ENCODE results near the gene RAB11FIP4. TPM values are rescaled to one million over a fixed set of nuclear protein-coding genes. Genes with fewer than 3 reads are reported as not detected.

RAB11FIP4 gene
- total and polyA plus RNA-seq, 4 donors: 5.2 to 19.1 (median 12.8) TPM

- WGBS, 2 donors: 51 to 66% methylated on average over 6 of the region's 6 CpGs
- no peaks in the 10 kb centered on the region for H3K36me3 ChIP-seq (ENCODE audit: control insufficient read depth in 4 of 4, insufficient read depth in 4 of 4, low read length in 4 of 4)
Measured at GRCh38 chr17:31418773-31419350, 27.4 kb downstream of the RAB11FIP4 start.

DNA sequence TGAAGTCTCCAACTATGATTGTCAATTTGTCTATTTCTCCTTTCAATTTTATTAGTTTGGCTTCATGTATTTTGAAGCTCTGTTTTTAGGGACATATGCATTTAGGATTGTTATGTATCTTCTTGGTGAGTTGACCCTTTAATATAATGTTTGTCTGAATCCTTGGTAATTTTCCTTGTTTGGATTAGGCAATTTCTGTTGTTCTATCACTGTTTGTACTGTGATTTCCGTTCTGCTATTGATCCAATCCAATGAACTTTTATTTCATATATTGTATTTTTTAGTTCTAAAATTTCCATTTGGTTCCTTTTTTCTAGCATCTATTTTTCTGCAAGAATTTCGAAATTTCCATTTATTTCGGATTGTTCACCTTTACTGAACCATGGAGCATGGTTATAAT is 31.0 kb downstream of the RAB11FIP4 start:
- H3K9me3 ChIP-seq (ENCODE audit: control insufficient read depth in 4 of 4, insufficient read depth in 3 of 4, low read length in 3 of 4): peaks cover 0 to 3% (median 0%) of the 10 kb centered on the region in 4 donors
- ATAC-seq (ENCODE audit: insufficient read depth, low FRiP score) (no peak), DNase-seq (no peak)
- no peaks in the 10 kb centered on the region for H3K36me3 ChIP-seq (ENCODE audit: control insufficient read depth in 4 of 4, insufficient read depth in 4 of 4, low read length in 4 of 4)
- peaks cover 0 to 2% (median 0%) of the 10 kb centered on the region in 3 donors for H3K27me3 ChIP-seq (ENCODE audit: control insufficient read depth in 3 of 3, insufficient read depth in 3 of 3, low read length in 2 of 3)
- no peak overlapping the region for H3K4me3 ChIP-seq
- H3K27ac ChIP-seq (ENCODE audit: low read depth in 1 of 2, low read length in 1 of 2): no peak overlapping the region
- no peak overlapping the region for H3K9ac ChIP-seq (ENCODE audit: insufficient read depth in 1 of 2, low read length in 2 of 2)
- no peak for TF ChIP-seq CTCF (IDR thresholded peaks at IDR 0.05; ENCODE audit: control extremely low read depth, extremely low read depth)
- WGBS, 2 donors: 89% methylated on average over 3 of the region's 3 CpGs
- peaks cover 0 to 13% (median 2%) of the 10 kb centered on the region in 5 donors for H3K4me1 ChIP-seq (ENCODE audit: control insufficient read depth in 5 of 5, insufficient read depth in 5 of 5, low read length in 5 of 5)

More at GRCh38 chr17:31418773-31419350, 27.4 kb downstream of the RAB11FIP4 start:
- peaks cover 0 to 26% (median 15%) of the 10 kb centered on the region in 5 donors for H3K4me1 ChIP-seq (ENCODE audit: control insufficient read depth in 5 of 5, insufficient read depth in 5 of 5, low read length in 5 of 5)
- no peak for TF ChIP-seq CTCF (IDR thresholded peaks at IDR 0.05; ENCODE audit: control extremely low read depth, extremely low read depth)
- H3K9me3 ChIP-seq (ENCODE audit: control insufficient read depth in 4 of 4, insufficient read depth in 3 of 4, low read length in 3 of 4): peaks cover 0 to 3% (median 0%) of the 10 kb centered on the region in 4 donors
- no peak for DNase-seq
- H3K4me3 ChIP-seq: no peak overlapping the region
- no peak overlapping the region for H3K9ac ChIP-seq (ENCODE audit: insufficient read depth in 1 of 2, low read length in 2 of 2)
- peaks cover 0 to 2% (median 0%) of the 10 kb centered on the region in 3 donors for H3K27me3 ChIP-seq (ENCODE audit: control insufficient read depth in 3 of 3, insufficient read depth in 3 of 3, low read length in 2 of 3)
- H3K27ac ChIP-seq (ENCODE audit: low read depth in 1 of 2, low read length in 1 of 2): no peak overlapping the region
- ATAC-seq (ENCODE audit: insufficient read depth, low FRiP score): no peak

DNA sequence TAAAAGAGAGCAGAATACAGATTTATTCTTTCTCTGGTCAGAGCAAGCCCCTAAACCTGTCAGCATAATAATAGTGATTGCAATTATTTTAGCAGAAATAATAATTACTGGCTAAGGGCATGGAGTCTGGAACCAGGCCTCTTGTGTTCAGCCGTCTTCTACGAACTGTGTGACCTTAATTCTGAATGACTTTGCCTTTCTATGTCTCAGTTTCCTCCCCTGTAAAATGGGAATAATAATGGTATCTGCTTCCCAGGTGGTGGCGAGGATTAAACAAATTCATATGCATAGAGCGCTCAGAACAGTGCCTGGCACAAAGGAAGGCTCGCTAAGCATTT is 33.4 kb downstream of the RAB11FIP4 start:
- no peak overlapping the region for H3K4me3 ChIP-seq
- peaks cover 0 to 5% (median 0%) of the 10 kb centered on the region in 4 donors for H3K9me3 ChIP-seq (ENCODE audit: control insufficient read depth in 4 of 4, insufficient read depth in 3 of 4, low read length in 3 of 4)
- DNase-seq: no peak
- TF ChIP-seq CTCF (IDR thresholded peaks at IDR 0.05; ENCODE audit: control extremely low read depth, extremely low read depth): no peak
- no peak for ATAC-seq (ENCODE audit: insufficient read depth, low FRiP score)
- peaks cover 0 to 2% (median 0%) of the 10 kb centered on the region in 3 donors for H3K27me3 ChIP-seq (ENCODE audit: control insufficient read depth in 3 of 3, insufficient read depth in 3 of 3, low read length in 2 of 3)
- H3K36me3 ChIP-seq (ENCODE audit: control insufficient read depth in 4 of 4, insufficient read depth in 4 of 4, low read length in 4 of 4): no peaks in the 10 kb centered on the region
- peaks cover 0 to 13% (median 0%) of the 10 kb centered on the region in 5 donors for H3K4me1 ChIP-seq (ENCODE audit: control insufficient read depth in 5 of 5, insufficient read depth in 5 of 5, low read length in 5 of 5)
- peak overlapping the region in 1 of 2 donors; percentile 46 for H3K27ac ChIP-seq (ENCODE audit: low read depth in 1 of 2, low read length in 1 of 2)
- H3K9ac ChIP-seq (ENCODE audit: insufficient read depth in 1 of 2, low read length in 2 of 2): no peak overlapping the region
- WGBS, 2 donors: 65 to 76% methylated on average over 5 of the region's 5 CpGs

Data from lung (tissue), 12 donors.